Neural cell (in vitro differentiated cells): Measurements from ENCODE around the gene SOWAHD. TPM values are rescaled to one million over a fixed set of nuclear protein-coding genes. Genes with fewer than 3 reads are reported as not detected.

Experiments used
- H2AFZ ChIP-seq: fragments of 200-600, 300-800 bp; sonication (generic), shearing (Covaris generic); 2 replicates; pipeline ENCODE4 v1.6.0; 2014; ENCODE audit warnings: low read depth, mild to moderate bottlenecking, antibody characterized with exemption, low read length, moderate library complexity
- H3F3A ChIP-seq: fragments of 200-600 bp; shearing (Covaris generic); 2 replicates; pipeline ENCODE4 v1.6.1; 2016; ENCODE audit warnings: mild to moderate bottlenecking, moderate library complexity, mixed read lengths, antibody characterized with exemption, low read length; ENCODE audit not compliant: insufficient read depth, poor library complexity, severe bottlenecking
- H3K27ac ChIP-seq: fragments of 200-600, 300-800 bp; sonication (generic), shearing (Covaris generic); 2 replicates; pipeline ENCODE4 v1.5.1; 2014; ENCODE audit warnings: mild to moderate bottlenecking, low read length, moderate library complexity
- H3K27me3 ChIP-seq: fragments of 300-800, 200-600 bp; sonication (generic), shearing (Covaris generic); 2 replicates; pipeline ENCODE4 v1.6.0; 2014; ENCODE audit warnings: mild to moderate bottlenecking, low read depth, low read length, moderate library complexity; ENCODE audit not compliant: insufficient read depth
- H3K36me3 ChIP-seq: fragments of 300-800, 200-600 bp; sonication (generic), shearing (Covaris generic); 2 replicates; pipeline ENCODE4 v1.5.1; 2014; ENCODE audit warnings: mild to moderate bottlenecking, antibody characterized with exemption, low read length, moderate library complexity; ENCODE audit not compliant: insufficient read depth
- H3K4me2 ChIP-seq: fragments of 300-800, 200-600 bp; sonication (generic), shearing (Covaris generic); 2 replicates; pipeline ENCODE4 v1.6.0; 2014; ENCODE audit warnings: mild to moderate bottlenecking, low read length
- H3K4me3 ChIP-seq: fragments of 300-800, 200-600 bp; sonication (generic), shearing (Covaris generic); 2 replicates; pipeline ENCODE4 v1.5.1; 2014; ENCODE audit warnings: mild to moderate bottlenecking, low read length, moderate library complexity
- H3K79me2 ChIP-seq: fragments of 200-600 bp; shearing (Covaris generic); replicated peaks from 2 replicates; pipeline ENCODE4 v1.6.0; 2014; ENCODE audit warnings: mild to moderate bottlenecking, low read length, moderate library complexity; ENCODE audit not compliant: insufficient read depth
- H3K9ac ChIP-seq: fragments of 300-800, 200-600 bp; sonication (generic), shearing (Covaris generic); 2 replicates; pipeline ENCODE4 v1.6.1; 2016; ENCODE audit warnings: mild to moderate bottlenecking, low read length, mixed read lengths
- H3K9me2 ChIP-seq: fragments of 200-600 bp; shearing (Covaris generic); 2 replicates; pipeline ENCODE4 v1.6.1; 2016; ENCODE audit warnings: mild to moderate bottlenecking, low read length, mixed read lengths; ENCODE audit not compliant: insufficient read depth
- H3K9me3 ChIP-seq: fragments of 200-600, 300-800 bp; sonication (generic), shearing (Covaris generic); 2 replicates; pipeline ENCODE4 v1.6.1; 2016; ENCODE audit warnings: mild to moderate bottlenecking, mixed run types, low read length, moderate library complexity, mixed read lengths
- H4K20me1 ChIP-seq: fragments of 200-600 bp; shearing (Covaris generic); 2 replicates; pipeline ENCODE4 v1.6.1; 2016; ENCODE audit warnings: mild to moderate bottlenecking, mixed run types; ENCODE audit not compliant: insufficient read depth
- EP300 ChIP-seq: fragments of 450-650 bp; conservative IDR thresholded peaks from 2 replicates; pipeline ENCODE4 v1.6.1; 2014; ENCODE audit warnings: antibody characterized with exemption, mild to moderate bottlenecking, moderate library complexity; ENCODE audit not compliant: poor library complexity, severe bottlenecking
- EZH2 ChIP-seq: fragments of 200-600, 300-800 bp; shearing (Covaris generic), sonication (generic); IDR thresholded peaks from 2 replicates; pipeline ENCODE4 v1.6.1; 2014; ENCODE audit warnings: antibody characterized with exemption, low read length, borderline replicate concordance, mild to moderate bottlenecking; ENCODE audit not compliant: insufficient read depth, poor library complexity, severe bottlenecking
- MXI1 ChIP-seq: fragments of 450-650 bp; conservative IDR thresholded peaks from 2 replicates; pipeline ENCODE4 v1.6.1; 2014; ENCODE audit warnings: antibody characterized with exemption, mild to moderate bottlenecking; ENCODE audit not compliant: poor library complexity, severe bottlenecking
- POLR2AphosphoS5 ChIP-seq: IDR thresholded peaks from 2 replicates; pipeline ENCODE4 v1.6.1; 2012
- RAD21 ChIP-seq: fragments of 450-650 bp; conservative IDR thresholded peaks from 2 replicates; pipeline ENCODE4 v1.6.1; 2014; ENCODE audit warnings: antibody characterized with exemption, mild to moderate bottlenecking, moderate library complexity
- SMC3 ChIP-seq: fragments of 450-650 bp; conservative IDR thresholded peaks from 2 replicates; pipeline ENCODE4 v1.6.1; 2014; ENCODE audit warnings: antibody characterized with exemption, mild to moderate bottlenecking, moderate library complexity; ENCODE audit not compliant: poor library complexity
- TAF1 ChIP-seq: IDR thresholded peaks from 2 replicates; pipeline ENCODE4 v1.6.1; 2012; ENCODE audit warnings: low read depth
- polyA plus RNA-seq: library from polyadenylated mRNA; depleted of rRNA; stranded (reverse); fragments of >200 nt; gene quantifications from 2 replicates; pipeline ENCODE4 v1.2.3, GENCODE V29; 2014
- TF ChIP-seq, protein P1 (sequence below): IDR thresholded peaks from 2 replicates; pipeline ENCODE4 v1.6.1; 2012; ENCODE audit warnings: borderline replicate concordance
- TF ChIP-seq, protein P2 (sequence below): fragments of 450-650 bp; IDR thresholded peaks from 2 replicates; pipeline ENCODE4 v1.5.1; 2014; ENCODE audit warnings: antibody characterized with exemption, mild to moderate bottlenecking, moderate library complexity; ENCODE audit not compliant: poor library complexity, severe bottlenecking

Gene SOWAHD
- polyA plus RNA-seq, 1 donor from 2014 or later = not detected

DNA sequence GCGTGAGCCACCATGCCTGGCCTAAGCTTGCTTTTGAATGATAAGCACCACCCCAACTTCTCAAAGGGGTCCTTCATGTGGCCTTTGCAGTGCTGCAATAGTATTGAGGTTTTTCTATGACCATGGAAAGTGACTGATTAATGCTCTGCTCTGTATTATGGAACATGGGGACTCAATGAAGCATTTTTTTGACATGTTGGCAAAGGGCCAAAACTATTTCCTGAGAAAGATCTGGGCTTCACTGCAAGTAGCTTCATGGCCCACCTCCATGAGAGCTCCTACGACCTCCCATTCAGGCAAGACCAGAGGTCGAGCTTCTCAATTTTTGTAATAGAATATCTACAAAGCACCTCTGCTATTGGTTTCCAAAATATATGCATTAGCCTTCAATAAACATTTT is 48.8 kb upstream of the SOWAHD start:
- Histone ChIP-seq H3K4me2 (no peak overlapping the region), H3K27ac (no peak overlapping the region), H3K36me3 (no peaks in the 10 kb centered on the region), H3K4me3 (no peak overlapping the region), H3F3A (no peaks in the 10 kb centered on the region), H3K79me2 (no peaks in the 10 kb centered on the region), H3K27me3 (no peaks in the 10 kb centered on the region), H3K9ac (no peak overlapping the region), H2AFZ (no peak overlapping the region), H3K9me2 (no peaks in the 10 kb centered on the region), H3K9me3 (no peaks in the 10 kb centered on the region), H4K20me1 (no peaks in the 10 kb centered on the region)
- TF ChIP-seq EP300 = no peak
- no peak for TF ChIP-seq MXI1
- TF ChIP-seq, protein P1, sequence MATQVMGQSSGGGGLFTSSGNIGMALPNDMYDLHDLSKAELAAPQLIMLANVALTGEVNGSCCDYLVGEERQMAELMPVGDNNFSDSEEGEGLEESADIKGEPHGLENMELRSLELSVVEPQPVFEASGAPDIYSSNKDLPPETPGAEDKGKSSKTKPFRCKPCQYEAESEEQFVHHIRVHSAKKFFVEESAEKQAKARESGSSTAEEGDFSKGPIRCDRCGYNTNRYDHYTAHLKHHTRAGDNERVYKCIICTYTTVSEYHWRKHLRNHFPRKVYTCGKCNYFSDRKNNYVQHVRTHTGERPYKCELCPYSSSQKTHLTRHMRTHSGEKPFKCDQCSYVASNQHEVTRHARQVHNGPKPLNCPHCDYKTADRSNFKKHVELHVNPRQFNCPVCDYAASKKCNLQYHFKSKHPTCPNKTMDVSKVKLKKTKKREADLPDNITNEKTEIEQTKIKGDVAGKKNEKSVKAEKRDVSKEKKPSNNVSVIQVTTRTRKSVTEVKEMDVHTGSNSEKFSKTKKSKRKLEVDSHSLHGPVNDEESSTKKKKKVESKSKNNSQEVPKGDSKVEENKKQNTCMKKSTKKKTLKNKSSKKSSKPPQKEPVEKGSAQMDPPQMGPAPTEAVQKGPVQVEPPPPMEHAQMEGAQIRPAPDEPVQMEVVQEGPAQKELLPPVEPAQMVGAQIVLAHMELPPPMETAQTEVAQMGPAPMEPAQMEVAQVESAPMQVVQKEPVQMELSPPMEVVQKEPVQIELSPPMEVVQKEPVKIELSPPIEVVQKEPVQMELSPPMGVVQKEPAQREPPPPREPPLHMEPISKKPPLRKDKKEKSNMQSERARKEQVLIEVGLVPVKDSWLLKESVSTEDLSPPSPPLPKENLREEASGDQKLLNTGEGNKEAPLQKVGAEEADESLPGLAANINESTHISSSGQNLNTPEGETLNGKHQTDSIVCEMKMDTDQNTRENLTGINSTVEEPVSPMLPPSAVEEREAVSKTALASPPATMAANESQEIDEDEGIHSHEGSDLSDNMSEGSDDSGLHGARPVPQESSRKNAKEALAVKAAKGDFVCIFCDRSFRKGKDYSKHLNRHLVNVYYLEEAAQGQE = no peak
- no peak for TF ChIP-seq RAD21
- no peak for TF ChIP-seq POLR2AphosphoS5
- no peak for TF ChIP-seq SMC3
- TF ChIP-seq TAF1 = no peak
- TF ChIP-seq EZH2 = no peak
- TF ChIP-seq, protein P2, sequence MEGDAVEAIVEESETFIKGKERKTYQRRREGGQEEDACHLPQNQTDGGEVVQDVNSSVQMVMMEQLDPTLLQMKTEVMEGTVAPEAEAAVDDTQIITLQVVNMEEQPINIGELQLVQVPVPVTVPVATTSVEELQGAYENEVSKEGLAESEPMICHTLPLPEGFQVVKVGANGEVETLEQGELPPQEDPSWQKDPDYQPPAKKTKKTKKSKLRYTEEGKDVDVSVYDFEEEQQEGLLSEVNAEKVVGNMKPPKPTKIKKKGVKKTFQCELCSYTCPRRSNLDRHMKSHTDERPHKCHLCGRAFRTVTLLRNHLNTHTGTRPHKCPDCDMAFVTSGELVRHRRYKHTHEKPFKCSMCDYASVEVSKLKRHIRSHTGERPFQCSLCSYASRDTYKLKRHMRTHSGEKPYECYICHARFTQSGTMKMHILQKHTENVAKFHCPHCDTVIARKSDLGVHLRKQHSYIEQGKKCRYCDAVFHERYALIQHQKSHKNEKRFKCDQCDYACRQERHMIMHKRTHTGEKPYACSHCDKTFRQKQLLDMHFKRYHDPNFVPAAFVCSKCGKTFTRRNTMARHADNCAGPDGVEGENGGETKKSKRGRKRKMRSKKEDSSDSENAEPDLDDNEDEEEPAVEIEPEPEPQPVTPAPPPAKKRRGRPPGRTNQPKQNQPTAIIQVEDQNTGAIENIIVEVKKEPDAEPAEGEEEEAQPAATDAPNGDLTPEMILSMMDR = no peak

DNA sequence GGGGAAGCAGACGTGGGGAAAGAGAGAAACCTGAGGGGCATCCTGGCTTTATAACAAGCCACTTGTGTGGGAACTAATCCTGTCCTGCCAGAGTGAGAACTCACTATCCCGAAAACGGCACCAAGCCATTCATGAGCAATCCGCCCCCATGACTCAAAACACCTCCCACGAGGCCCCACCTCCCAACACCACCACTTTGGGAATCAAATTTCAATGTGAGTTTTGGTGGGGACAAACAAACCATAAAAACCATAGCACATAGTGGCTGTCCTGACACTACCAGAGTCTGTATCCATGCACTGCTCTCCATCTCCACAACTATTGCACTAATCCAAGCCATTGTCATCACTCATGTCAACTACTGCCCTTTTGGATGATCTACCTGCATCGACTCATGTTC is 36.9 kb upstream of the SOWAHD start:
- H3K27ac ChIP-seq = no peak overlapping the region
- no peaks in the 10 kb centered on the region for H4K20me1 ChIP-seq
- H3K27me3 ChIP-seq = no peaks in the 10 kb centered on the region
- H3F3A ChIP-seq = no peaks in the 10 kb centered on the region
- H3K79me2 ChIP-seq = no peaks in the 10 kb centered on the region
- H3K4me3 ChIP-seq = no peak overlapping the region
- no peaks in the 10 kb centered on the region for H3K9me3 ChIP-seq
- no peaks in the 10 kb centered on the region for H3K36me3 ChIP-seq
- TF ChIP-seq EZH2 = no peak
- TF ChIP-seq, protein P2 = no peak
- TF ChIP-seq TAF1 = no peak
- TF ChIP-seq EP300 = no peak
- TF ChIP-seq POLR2AphosphoS5 = no peak
- TF ChIP-seq RAD21 = no peak
- TF ChIP-seq MXI1 = no peak
- no peak for TF ChIP-seq SMC3
- TF ChIP-seq, protein P1 = no peak
- no peak overlapping the region for H3K9ac ChIP-seq
- no peak overlapping the region for H2AFZ ChIP-seq
- no peak overlapping the region for H3K4me2 ChIP-seq
- no peaks in the 10 kb centered on the region for H3K9me2 ChIP-seq
